Measurements from ENCODE around the gene TMPRSS13.

Gene TMPRSS13

DNA sequence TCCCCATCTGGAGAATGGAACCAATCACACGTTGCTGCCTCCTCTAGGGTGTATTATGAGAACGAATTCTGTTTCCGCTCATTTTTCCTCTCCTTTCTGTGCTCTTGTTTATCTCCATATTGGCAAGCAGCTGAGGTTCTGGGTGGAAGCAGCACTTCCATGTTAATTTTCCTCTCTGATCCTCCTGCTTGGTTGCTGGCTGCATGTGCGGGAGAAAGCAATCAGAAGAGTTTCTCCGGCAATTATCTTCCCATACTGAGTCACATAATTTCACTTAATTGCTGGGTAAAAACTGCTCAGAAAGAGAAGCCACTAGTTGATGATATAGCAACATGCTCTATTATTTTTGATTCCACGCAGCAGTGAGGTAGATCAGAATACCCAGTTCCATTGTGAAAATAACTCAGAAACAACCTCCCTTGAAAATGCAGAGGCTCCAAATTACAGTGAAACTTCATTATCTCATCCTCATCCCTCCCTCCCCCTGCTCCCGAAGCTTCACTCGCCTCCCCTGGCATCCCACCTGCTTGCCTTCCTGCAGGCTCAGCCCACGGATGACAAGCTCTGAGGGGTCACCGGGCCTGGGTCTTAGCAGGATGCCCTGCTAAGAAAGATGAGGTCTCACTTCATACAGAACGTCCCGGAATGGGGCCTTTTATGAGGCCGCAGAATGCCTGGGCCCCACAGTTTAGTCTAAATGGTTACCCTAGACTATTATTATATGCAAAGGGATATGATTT, 73.1 kb downstream of the TMPRSS13 start:
- H3K27me3 ChIP-seq (ENCODE audit: low read depth, low read length) = no peaks in the 10 kb centered on the region
- H3K27ac ChIP-seq (ENCODE audit: low read length) = no peak overlapping the region
- H3K4me1 ChIP-seq (ENCODE audit: control insufficient read depth in 1 of 2, insufficient read depth in 2 of 2, low read length in 2 of 2) = peaks cover 5 to 23% of the 10 kb centered on the region in 2 donors
- no peaks in the 10 kb centered on the region for H3K36me3 ChIP-seq (ENCODE audit: control insufficient read depth in 1 of 2, insufficient read depth in 2 of 2, low read length in 2 of 2)
- no peak overlapping the region for H3K4me3 ChIP-seq (ENCODE audit: low read depth in 1 of 2, low read length in 2 of 2)
- peaks cover 0 to 15% of the 10 kb centered on the region in 2 donors for H3K9me3 ChIP-seq (ENCODE audit: control insufficient read depth in 1 of 2, low read length in 2 of 2)

DNA sequence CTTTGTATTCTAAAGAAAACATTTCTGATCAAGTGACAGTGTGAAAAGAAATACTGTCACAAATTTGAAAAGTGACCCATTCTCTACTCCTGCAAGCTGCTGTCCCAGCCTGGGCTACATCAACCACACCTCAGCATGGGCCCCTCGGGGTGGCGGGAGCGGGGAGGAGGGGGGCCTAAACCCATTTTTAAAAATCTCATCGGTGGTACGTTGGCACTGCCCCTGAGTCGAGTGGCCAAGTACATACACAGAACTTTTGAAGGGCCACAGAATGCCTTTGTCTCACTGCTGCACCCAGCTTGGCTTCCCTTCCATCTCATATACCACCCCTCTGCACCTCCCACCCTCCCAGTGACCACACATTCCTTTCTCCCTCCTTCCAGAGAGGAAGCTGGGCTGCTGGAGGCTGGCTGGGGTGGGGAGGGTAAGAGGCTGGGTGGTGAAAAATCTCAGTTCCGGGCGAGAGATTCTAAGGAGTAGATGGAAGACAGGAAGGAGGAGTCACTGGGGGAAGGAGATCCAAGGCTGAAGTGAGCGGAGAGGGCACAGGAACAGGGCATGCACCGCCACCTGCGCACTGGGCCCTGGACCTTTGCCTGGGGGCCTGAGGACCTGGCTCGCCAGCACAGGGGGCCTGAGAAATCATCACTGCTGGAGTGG, 73.9 kb downstream of the TMPRSS13 start:
- Histone ChIP-seq H3K27me3 (ENCODE audit: low read depth, low read length) (no peaks in the 10 kb centered on the region), H3K9me3 (ENCODE audit: control insufficient read depth in 1 of 2, low read length in 2 of 2) (peaks cover 0 to 15% of the 10 kb centered on the region in 2 donors), H3K27ac (ENCODE audit: low read length) (no peak overlapping the region), H3K4me1 (ENCODE audit: control insufficient read depth in 1 of 2, insufficient read depth in 2 of 2, low read length in 2 of 2) (peaks cover 0 to 22% of the 10 kb centered on the region in 2 donors), H3K36me3 (ENCODE audit: control insufficient read depth in 1 of 2, insufficient read depth in 2 of 2, low read length in 2 of 2) (no peaks in the 10 kb centered on the region), H3K4me3 (ENCODE audit: low read depth in 1 of 2, low read length in 2 of 2) (no peak overlapping the region)

GRCh38 chr11:117852309-117852708, 76.9 kb downstream of the TMPRSS13 start:
- Histone ChIP-seq H3K4me3 (ENCODE audit: low read depth in 1 of 2, low read length in 2 of 2) (no peak overlapping the region), H3K27ac (ENCODE audit: low read length) (no peak overlapping the region), H3K27me3 (ENCODE audit: low read depth, low read length) (no peaks in the 10 kb centered on the region), H3K36me3 (ENCODE audit: control insufficient read depth in 1 of 2, insufficient read depth in 2 of 2, low read length in 2 of 2) (no peaks in the 10 kb centered on the region), H3K9me3 (ENCODE audit: control insufficient read depth in 1 of 2, low read length in 2 of 2) (peaks cover 0 to 15% of the 10 kb centered on the region in 2 donors), H3K4me1 (ENCODE audit: control insufficient read depth in 1 of 2, insufficient read depth in 2 of 2, low read length in 2 of 2) (peaks cover 0 to 12% of the 10 kb centered on the region in 2 donors)

DNA sequence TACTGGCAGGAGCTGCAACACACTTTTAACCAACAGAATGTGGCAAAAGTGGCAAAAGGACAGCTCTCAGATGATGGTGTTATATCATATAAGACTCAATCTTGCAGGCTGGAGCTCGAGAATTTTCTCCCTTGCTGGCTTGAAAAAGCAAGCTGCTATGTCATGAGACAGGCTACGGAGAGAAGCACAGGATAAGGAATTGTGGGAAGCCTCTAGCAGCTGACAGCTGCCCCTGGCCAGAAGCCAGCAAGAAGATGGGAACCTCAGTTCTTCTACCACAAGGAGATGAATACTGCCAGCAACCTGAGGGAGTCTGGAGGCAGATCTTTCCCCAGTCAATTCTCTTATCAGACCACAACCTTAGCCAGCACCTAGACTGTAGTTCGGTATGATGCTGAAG, 77.3 kb downstream of the TMPRSS13 start:
- H3K4me3 ChIP-seq (ENCODE audit: low read depth in 1 of 2, low read length in 2 of 2) = no peak overlapping the region
- H3K9me3 ChIP-seq (ENCODE audit: control insufficient read depth in 1 of 2, low read length in 2 of 2) = peaks cover 0 to 15% of the 10 kb centered on the region in 2 donors
- H3K4me1 ChIP-seq (ENCODE audit: control insufficient read depth in 1 of 2, insufficient read depth in 2 of 2, low read length in 2 of 2) = peaks cover 0 to 9% of the 10 kb centered on the region in 2 donors
- peak overlapping the region; percentile 62 for H3K27ac ChIP-seq (ENCODE audit: low read length)
- H3K36me3 ChIP-seq (ENCODE audit: control insufficient read depth in 1 of 2, insufficient read depth in 2 of 2, low read length in 2 of 2) = no peaks in the 10 kb centered on the region
- H3K27me3 ChIP-seq (ENCODE audit: low read depth, low read length) = no peaks in the 10 kb centered on the region

GRCh38 chr11:117851106-117851505, 78.1 kb downstream of the TMPRSS13 start:
- Histone ChIP-seq H3K27ac (ENCODE audit: low read length) (peak overlapping the region; percentile 62), H3K4me1 (ENCODE audit: control insufficient read depth in 1 of 2, insufficient read depth in 2 of 2, low read length in 2 of 2) (peaks cover 0 to 6% of the 10 kb centered on the region in 2 donors), H3K4me3 (ENCODE audit: low read depth in 1 of 2, low read length in 2 of 2) (no peak overlapping the region), H3K27me3 (ENCODE audit: low read depth, low read length) (no peaks in the 10 kb centered on the region), H3K36me3 (ENCODE audit: control insufficient read depth in 1 of 2, insufficient read depth in 2 of 2, low read length in 2 of 2) (no peaks in the 10 kb centered on the region), H3K9me3 (ENCODE audit: control insufficient read depth in 1 of 2, low read length in 2 of 2) (peaks cover 0 to 15% of the 10 kb centered on the region in 2 donors)
